ENCODE measurements around the gene ATP11A.

The ATP11A gene

DNA sequence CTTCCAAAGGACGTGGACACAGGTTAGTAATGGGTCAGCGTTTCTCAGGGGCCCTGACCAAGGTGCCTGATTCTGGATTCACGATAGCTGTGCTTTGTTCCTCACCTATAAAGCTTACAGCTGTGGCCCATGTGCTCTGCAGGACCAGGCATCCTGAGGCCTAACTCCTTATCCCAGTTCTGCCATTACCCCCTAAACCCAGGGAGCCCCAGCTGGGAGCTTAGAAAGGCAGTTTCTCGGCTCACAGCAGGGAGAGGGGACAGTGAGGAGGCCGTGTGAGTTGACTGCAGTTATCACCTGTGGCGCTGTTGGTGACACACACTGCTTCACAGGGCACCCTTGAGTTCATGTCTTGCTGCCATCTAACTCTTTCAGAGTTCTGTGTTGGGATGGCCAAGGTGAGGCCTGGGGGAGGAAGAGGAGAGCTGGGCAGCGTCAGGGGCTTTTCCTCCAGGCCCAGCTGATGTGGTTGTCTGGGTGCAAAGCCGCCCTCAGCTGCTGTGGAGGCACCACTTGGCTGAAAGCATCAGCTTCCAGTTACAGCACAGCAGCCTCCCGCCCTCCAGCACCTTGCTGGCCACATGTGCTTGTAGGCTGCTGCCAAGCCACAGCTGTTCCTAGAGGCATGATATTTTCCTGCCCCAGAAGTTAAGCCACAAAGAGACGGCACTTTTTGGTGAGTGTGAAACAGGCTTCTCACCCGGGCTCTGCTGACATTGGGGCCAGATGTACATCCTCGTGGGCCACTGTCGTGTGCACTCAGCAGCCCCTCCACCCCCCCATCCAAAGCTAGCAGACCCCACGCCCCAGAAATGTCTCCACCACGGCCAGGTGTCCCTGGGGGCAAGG lies 179.6 kb downstream of the ATP11A start:
- DNase-seq = no peak

- DNase-seq = no peak
Observed at GRCh38 chr13:112870051-112870331, 180.2 kb downstream of the ATP11A start.

GRCh38 chr13:112870737-112871287 lies 181.0 kb downstream of the ATP11A start:
- DNase-seq = no peak

DNA sequence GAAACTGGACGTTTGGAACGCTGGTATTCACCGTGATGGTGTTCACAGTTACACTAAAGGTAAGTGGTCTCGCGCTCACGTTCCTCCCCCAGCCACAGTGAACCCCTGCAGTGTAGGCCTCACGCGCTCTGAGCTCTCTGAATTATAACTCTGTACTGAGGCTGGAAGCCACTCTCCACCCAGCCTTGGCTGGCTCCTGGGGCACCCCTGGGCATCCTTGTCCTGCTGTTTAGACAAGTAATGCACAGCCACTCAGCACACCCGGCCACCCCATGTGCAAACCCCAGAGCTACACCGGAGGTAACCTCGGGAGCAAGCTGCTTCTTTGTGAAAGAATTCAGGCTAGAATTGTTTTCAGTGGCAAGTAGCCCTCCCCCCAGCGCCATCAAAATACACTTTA lies 181.9 kb downstream of the ATP11A start:
- no peak for DNase-seq

GRCh38 chr13:112872657-112873631 lies 183.1 kb downstream of the ATP11A start:
- DNase-seq = peak; percentile 25 to 71 (median 56)

- DNase-seq = peak in 2 of 6 experiments; percentile 6 to 31
Observed at GRCh38 chr13:112873851-112874750, 184.3 kb downstream of the ATP11A start.

DNA sequence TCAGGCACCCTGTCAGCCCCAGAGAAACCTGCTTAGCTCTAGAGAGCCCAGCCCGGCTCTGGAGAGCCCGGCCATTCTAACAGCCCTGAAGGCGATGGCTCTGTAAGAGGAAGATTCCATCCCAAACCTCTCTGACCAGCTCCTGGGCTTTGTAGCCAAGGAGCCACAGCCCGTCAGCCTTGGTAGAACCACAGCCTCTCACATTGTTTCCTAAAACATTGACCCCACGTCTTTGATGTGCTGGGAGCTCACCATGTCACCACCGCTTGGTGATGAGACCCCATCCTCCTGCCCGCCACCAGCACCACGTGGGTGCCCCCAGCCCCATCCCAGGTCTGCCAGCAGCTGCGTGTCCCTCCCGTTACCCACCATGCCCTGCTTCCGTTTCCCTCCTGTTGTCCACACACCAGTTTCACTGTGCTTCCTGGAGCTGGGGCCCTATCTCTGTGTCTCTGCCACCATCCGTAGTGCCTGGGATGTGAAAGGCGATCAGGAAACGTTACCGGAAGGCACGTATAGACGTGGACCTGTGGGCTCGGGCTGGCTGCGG lies 185.0 kb downstream of the ATP11A start:
- no peak for DNase-seq

DNA sequence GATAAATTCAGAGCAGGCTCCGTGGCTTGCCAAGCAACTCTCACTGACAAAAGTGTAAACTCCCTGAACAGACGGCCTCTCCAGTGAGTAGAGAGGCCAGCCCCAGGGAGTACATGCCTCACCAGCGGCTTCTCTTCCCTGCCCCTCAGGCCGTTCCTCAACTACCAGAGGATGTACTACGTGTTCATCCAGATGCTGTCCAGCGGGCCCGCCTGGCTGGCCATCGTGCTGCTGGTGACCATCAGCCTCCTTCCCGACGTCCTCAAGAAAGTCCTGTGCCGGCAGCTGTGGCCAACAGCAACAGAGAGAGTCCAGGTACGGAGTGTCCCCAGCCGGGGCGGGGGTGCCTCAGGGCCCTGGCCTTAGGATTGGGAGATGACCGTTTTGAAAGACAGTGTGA lies 185.8 kb downstream of the ATP11A start:
- no peak for DNase-seq

DNA sequence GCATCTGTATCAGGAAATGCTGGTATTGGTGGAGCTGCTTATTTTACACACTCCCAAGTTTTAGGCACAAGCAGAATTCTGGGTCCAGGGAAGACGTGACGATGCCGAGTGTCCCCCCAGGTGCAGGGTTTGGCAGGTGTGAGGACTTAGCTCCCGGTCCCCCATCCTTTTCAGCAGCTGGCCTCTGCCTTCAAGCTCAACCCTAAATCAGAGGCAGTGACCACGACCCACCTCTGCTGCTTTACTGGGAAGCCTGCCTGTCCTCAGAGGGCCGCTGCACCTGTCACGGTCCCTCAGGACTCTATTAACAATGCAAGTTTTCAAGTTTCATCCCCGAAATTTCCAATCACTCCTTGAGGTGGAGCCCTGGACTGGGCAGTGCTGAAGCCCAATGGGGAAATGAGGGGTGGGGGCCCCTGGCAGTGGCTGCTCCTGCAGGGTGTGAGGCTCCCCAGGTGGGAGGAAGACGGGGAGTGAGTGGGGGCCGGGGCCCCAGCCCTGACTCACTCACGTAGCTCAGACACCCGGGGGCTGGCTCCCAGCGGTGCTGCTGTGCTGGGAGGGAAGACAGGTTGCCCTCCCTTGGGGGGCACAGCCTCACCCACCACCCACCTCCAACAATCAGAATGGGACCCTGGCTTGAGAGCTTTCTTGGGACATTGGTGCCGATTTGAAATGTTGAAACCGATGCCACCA lies 186.6 kb downstream of the ATP11A start:
- DNase-seq = no peak

DNA sequence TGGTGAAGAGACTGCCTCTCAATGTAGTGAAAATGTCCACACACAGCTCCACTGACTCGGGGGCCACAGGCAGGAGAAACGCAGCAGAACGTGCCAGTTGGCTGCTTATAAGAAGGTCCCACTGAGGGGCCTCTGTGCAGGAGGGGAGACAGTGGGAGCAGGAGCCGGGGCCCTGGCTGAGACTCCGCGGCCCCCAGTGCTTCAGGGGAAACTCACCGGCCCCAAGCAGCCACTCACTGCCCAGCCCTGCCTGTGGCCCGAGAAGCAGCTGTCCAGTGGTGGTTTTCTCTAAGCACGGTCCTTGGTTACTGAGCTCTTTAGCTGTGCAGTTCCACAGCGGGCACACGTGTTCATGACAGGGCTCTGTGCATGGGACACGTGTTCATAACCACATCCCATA lies 187.2 kb downstream of the ATP11A start:
- no peak for DNase-seq

DNA sequence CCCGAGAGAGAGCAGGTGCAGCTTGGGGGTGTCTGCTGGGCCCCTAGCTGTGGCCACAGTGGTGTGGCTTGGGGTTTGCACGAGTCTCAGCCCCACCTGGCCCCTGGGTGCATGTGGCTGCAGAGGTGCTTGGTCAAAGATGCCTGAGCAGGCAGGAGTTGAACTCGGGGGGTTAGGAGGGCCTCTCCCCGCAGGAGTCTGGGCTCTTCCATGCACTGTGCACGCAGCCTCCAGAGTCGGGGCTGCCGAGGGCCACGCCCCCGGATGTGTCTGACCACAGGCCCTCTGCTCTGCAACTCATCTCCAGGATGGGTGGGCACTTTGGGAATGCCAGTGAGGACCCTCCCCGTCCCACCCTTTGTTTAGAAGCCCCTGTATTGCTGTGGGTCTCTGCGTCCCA lies 187.7 kb downstream of the ATP11A start:
- DNase-seq = no peak

- no peak for DNase-seq
Observed at GRCh38 chr13:112877976-112878955, 188.4 kb downstream of the ATP11A start.

GRCh38 chr13:112879283-112879833 lies 189.5 kb downstream of the ATP11A start:
- no peak for DNase-seq

DNA sequence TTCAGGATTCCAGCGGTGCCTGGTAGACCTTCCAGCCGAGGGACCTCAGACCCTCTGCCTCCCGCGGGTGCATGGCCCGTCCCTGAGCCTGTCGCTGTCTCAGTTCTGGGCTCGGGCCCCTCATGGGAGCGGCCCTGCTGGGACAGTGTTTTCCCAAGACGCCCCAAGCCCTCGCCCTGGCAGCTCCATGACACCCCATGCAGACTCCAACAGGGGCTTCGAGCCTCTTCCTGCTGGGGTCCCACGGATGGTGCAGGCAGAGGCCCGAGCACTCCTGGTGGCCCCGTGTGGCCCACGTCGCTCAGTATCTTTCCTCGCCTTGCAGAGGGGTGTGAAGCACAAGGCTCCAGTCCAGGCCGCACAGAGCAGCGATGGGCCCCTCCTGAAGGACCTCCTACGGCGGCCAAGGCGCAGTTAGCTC lies 190.4 kb downstream of the ATP11A start:
- no peak for DNase-seq

GRCh38 chr13:112880976-112881540 lies 191.2 kb downstream of the ATP11A start:
- DNase-seq = no peak

DNA sequence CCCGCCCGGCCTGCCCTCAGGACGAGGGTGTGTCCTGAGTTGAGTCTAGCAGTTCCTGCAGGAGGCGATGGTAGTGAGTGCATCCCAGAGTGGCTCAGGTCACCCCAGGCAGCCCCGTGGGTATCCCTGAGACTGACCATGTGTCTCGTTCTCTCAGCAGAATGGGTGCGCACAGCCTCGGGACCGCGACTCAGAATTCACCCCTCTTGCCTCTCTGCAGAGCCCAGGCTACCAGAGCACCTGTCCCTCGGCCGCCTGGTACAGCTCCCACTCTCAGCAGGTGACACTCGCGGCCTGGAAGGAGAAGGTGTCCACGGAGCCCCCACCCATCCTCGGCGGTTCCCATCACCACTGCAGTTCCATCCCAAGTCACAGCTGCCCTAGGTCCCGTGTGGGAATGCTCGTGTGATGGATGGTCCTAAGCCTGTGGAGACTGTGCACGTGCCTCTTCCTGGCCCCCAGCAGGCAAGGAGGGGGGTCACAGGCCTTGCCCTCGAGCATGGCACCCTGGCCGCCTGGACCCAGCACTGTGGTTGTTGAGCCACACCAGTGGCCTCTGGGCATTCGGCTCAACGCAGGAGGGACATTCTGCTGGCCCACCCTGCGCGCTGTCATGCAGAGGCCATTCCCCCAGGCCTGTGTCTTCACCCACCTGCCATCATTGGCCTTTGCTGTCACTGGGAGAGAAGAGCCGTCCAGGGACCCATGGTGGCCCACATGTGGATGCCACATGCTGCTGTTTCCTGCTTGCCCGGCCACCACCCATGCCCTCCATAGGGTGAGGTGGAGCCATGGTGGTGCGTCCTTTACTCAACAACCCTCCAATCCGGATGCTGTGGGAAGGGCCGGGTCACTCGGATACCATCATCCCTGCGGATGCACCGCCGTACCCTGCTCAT lies 192.1 kb downstream of the ATP11A start:
- no peak for DNase-seq

DNA sequence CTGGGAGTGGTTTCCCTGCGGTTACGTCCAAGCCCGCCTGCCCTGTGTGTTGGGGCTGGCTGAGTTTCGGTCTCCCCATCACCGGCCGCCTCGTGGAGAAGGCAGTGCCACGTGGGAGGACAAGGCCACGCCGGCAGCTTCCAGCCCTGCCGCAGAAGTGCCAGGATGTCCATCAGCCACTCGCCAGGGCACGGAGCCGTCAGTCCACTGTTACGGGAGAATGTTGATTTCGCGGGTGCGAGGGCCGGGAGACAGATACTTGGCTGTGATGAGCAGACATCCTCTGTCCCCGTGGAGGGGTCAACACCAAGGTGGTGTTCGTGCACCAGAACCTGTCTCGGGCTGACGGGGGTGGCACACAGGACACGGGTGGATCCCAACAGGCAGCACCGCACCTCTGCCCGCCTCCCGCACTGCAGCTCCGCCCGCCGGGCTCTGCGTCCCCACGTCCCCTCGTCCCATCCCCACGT lies 192.8 kb downstream of the ATP11A start:
- DNase-seq = no peak

DNA sequence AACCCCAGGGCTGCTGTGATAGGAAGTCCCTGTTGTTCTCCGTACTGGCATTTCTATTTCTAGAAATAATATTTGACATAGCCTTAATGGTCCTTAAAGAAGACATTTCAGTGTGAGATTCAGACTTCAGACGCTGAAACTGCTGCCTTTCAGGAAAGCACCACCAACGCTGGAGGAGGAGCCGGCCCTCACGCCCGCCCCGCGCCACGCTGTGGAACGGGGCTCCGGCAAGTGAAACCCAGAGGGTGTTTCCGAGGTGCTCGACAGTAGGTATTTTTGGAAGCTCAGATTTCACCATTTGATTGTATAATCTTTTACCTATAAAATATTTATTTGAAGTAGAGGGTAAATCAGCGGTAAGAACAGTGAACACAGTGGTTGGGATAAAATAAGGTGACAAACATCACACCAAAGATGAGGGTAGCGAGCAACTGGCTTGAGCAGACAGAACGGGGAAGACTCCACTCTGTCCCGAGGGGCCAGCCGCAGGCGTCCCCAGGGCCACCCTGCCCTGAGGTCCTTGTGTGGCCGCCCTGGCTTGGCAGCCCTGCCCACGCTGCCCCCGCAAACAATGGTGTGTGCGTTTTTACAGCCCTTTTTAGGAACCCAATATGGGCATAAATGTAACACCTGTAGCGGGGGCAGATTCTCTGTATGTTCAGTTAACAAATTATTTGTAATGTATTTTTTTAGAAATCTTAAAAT lies 193.6 kb downstream of the ATP11A start:
- no peak for DNase-seq
